GM12801 (cell line): Measurements from ENCODE around the gene STK32B.

Source experiments
- CTCF ChIP-seq: IDR thresholded peaks from one replicate; pipeline ENCODE4 v1.5.1; 2011; ENCODE audit warnings: control low read depth; ENCODE audit not compliant: insufficient read length; ENCODE audit errors: extremely low read depth

STK32B gene

GRCh38 chr4:5120067-5120466 is 68.8 kb downstream of the STK32B start:
- TF ChIP-seq CTCF = no peak

GRCh38 chr4:5120468-5120867 is 69.2 kb downstream of the STK32B start:
- no peak for TF ChIP-seq CTCF

DNA sequence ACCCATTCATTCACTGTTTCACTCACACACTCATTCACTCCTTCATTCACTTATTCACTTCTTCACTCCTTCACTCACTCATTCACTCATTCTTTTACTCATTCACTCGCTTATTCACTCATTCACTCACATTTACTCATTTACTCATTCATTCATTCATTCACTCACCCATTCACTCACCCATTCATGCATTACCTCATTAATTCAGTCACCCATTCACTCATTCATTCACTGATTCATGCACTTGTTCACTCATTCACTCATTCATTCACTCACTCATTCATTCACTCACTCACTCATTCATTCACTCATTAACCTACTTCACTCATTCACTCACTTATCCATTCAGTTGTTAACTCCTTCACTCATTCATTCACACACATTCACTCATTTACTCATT is 70.8 kb downstream of the STK32B start:
- no peak for TF ChIP-seq CTCF

- no peak for TF ChIP-seq CTCF
Observed at GRCh38 chr4:5124876-5125275, 73.6 kb downstream of the STK32B start.

DNA sequence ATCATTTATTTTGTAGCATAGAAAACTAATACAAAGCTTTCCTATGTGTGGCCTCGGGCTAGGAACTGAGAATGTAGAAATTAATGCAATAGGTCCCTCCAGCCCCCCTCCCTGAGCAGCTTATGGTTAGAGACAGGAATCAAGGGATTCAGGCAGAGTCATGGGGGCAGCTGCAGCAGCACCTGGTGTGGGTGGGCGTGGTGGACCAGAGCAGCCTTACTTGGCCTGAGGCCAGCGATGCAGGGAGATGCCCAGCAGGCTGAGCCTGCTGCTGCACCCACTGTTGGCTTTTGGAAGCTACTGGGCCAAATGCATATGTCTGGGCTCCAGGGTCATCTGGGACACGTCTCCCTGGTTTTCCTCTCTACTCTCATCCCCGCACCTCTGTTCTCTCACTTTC is 74.0 kb downstream of the STK32B start:
- no peak for TF ChIP-seq CTCF

DNA sequence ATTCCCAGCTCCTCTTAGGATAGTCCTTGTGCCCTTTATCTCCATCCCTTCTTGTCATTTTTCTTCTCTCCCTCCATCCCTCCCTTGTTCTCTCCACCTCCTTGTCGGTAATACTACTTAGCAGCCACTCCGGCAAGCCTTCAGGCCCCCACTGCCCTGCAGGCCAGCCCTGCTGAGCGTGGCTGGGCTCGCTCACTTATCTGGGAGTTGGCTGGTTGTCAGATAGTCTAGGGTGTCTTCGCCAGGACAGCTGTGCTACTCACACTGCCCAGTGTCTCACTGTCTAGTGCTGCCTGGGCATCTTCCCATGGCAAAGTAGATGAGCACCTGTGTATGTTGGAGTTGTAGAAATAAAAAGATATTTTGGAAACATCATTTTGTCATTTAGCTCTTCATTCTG is 75.0 kb downstream of the STK32B start:
- no peak for TF ChIP-seq CTCF

- no peak for TF ChIP-seq CTCF
Observed at GRCh38 chr4:5126857-5127256, 75.6 kb downstream of the STK32B start.

DNA sequence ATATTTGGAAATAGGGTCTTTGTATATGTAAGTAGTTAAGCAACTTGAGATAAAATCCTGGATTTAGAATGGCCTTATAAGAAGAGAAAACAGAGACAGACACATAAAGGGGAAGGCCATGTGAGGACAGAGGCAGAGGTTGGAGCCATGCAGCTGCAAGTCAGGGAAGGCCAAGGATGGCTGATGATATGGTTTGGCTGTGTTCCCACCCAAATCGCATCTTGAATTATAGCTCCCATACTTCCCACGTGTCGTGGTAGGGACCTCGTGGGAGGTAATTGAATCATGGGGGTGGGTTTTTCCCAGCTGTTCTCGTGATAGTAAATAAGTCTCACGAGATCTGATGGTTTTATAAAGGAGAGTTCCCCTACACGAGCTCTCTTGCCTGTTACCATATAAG is 76.3 kb downstream of the STK32B start:
- TF ChIP-seq CTCF = no peak
